Karpas-422 (cell line): ENCODE measurements around the gene IKZF1. TPM values are rescaled to one million over a fixed set of nuclear protein-coding genes. Genes with fewer than 3 reads are reported as not detected.

Experiments used
- DNase-seq: peaks from one replicate; pipeline ENCODE4 v3.0.0-alpha.2; 2015
- H2AFZ ChIP-seq: fragments of 200-600 bp; sonication (generic); 2 replicates; pipeline ENCODE4 v1.6.1; 2014; ENCODE audit warnings: antibody characterized with exemption, low read length, mixed read lengths
- H3K27ac ChIP-seq: fragments of 200-600 bp; sonication (generic); 2 replicates; pipeline ENCODE4 v1.5.1; 2014; ENCODE audit warnings: mild to moderate bottlenecking, low read length, moderate library complexity
- H3K27me3 ChIP-seq: fragments of 200-600 bp; sonication (generic); 2 replicates; pipeline ENCODE4 v1.6.1; 2014; ENCODE audit warnings: low read length, mixed read lengths
- H3K36me3 ChIP-seq: fragments of 200-600 bp; sonication (generic); 2 replicates; pipeline ENCODE4 v1.6.1; 2014; ENCODE audit warnings: low read length, mixed read lengths; ENCODE audit not compliant: insufficient read depth
- H3K4me1 ChIP-seq: fragments of 200-600 bp; sonication (generic); 2 replicates; pipeline ENCODE4 v1.6.1; 2014; ENCODE audit warnings: mild to moderate bottlenecking, low read length, mixed read lengths
- H3K4me2 ChIP-seq: fragments of 200-600 bp; sonication (generic); 2 replicates; pipeline ENCODE4 v1.6.1; 2014; ENCODE audit warnings: low read length, low read depth, mild to moderate bottlenecking; ENCODE audit not compliant: poor library complexity, severe bottlenecking
- H3K4me3 ChIP-seq: fragments of 200-600 bp; sonication (generic); 2 replicates; pipeline ENCODE4 v1.5.1; 2014; ENCODE audit warnings: mild to moderate bottlenecking, antibody characterized with exemption, low read length, mixed read lengths
- H3K79me2 ChIP-seq: fragments of 200-600 bp; sonication (generic); 2 replicates; pipeline ENCODE4 v1.6.1; 2014; ENCODE audit warnings: mild to moderate bottlenecking, low read length, mixed read lengths
- H3K9ac ChIP-seq: fragments of 200-600 bp; sonication (generic); 2 replicates; pipeline ENCODE4 v1.6.0; 2014; ENCODE audit warnings: low read length
- H3K9me2 ChIP-seq: fragments of 200-600 bp; sonication (generic), shearing (Covaris generic); replicated peaks from 2 replicates; pipeline ENCODE4 v1.6.0; 2014; ENCODE audit warnings: mild to moderate bottlenecking, low read length, moderate library complexity; ENCODE audit not compliant: insufficient read depth
- H3K9me3 ChIP-seq: fragments of 300-700, 200-600 bp; sonication (generic); 2 replicates; pipeline ENCODE4 v1.6.1; 2014; ENCODE audit warnings: low read length, mixed read lengths
- H4K20me1 ChIP-seq: fragments of 200-600 bp; sonication (generic); 2 replicates; pipeline ENCODE4 v1.6.1; 2014; ENCODE audit warnings: mild to moderate bottlenecking, antibody characterized with exemption, low read length, low read depth; ENCODE audit not compliant: insufficient read depth
- total RNA-seq: library from RNA; depleted of rRNA; stranded (reverse); fragments of >200 nt; shearing (Covaris generic); gene quantifications from 2 replicates; pipeline ENCODE4 v1.2.3, GENCODE V29; 2014; ENCODE audit warnings: low replicate concordance

The IKZF1 gene
- total RNA-seq, 1 experiment from 2014 or later, result 117 TPM

DNA sequence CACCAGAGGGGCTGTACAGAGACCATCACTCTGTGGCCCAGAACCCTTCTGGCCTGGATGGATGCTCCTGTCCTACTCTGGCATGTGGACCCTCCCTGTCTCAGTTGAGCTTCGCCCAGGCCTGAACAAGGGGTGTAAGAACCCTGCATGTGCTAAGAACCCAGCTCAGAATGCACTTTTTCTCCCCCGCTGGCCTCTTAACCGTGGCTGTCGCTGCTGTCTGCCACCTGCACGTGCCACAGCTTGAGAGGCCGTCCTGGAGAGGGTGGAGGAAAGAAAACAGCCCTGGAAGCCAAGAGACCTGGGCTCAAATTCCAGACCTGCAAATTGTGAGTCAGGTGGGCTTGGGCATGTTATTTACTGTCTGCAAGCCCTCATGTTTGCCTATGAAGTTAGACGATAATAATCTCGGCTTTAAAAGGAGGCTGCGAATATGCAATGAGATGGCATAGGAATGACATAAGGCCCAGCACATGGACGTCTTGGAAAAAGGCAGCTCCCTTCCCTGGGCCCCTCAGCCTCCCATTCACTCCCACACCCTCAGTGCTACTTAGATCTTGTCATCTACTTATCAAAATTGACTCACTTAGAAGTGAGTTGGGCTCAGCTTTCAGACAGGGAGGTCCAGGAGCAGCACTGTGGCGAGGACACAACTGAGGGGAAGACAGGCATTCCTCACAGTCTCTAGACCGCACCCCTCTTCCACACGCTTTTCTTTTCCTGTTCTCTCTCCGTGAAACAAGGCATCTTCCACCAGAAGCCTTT, 114.2 kb downstream of the IKZF1 start:
- DNase-seq, result no peak
- Histone ChIP-seq H3K36me3 (no peaks in the 10 kb centered on the region), H3K9ac (no peak overlapping the region), H3K27me3 (no peaks in the 10 kb centered on the region), H3K79me2 (no peaks in the 10 kb centered on the region), H3K27ac (no peak overlapping the region), H4K20me1 (no peaks in the 10 kb centered on the region), H3K4me3 (no peak overlapping the region), H3K9me3 (no peaks in the 10 kb centered on the region), H3K4me2 (no peak overlapping the region), H3K4me1 (peaks cover 18% of the 10 kb centered on the region), H3K9me2 (no peaks in the 10 kb centered on the region), H2AFZ (no peak overlapping the region)

GRCh38 chr7:50421043-50421442, 116.5 kb downstream of the IKZF1 start:
- H2AFZ ChIP-seq, result no peak overlapping the region
- no peaks in the 10 kb centered on the region for H3K9me2 ChIP-seq
- H3K9me3 ChIP-seq, result no peaks in the 10 kb centered on the region
- H3K9ac ChIP-seq, result no peak overlapping the region
- H3K27ac ChIP-seq, result no peak overlapping the region
- peaks cover 15% of the 10 kb centered on the region for H3K4me1 ChIP-seq
- H3K4me2 ChIP-seq, result no peak overlapping the region
- H3K79me2 ChIP-seq, result no peaks in the 10 kb centered on the region
- no peak overlapping the region for H3K4me3 ChIP-seq
- H3K27me3 ChIP-seq, result no peaks in the 10 kb centered on the region
- no peaks in the 10 kb centered on the region for H3K36me3 ChIP-seq
- H4K20me1 ChIP-seq, result no peaks in the 10 kb centered on the region
- DNase-seq, result no peak

DNA sequence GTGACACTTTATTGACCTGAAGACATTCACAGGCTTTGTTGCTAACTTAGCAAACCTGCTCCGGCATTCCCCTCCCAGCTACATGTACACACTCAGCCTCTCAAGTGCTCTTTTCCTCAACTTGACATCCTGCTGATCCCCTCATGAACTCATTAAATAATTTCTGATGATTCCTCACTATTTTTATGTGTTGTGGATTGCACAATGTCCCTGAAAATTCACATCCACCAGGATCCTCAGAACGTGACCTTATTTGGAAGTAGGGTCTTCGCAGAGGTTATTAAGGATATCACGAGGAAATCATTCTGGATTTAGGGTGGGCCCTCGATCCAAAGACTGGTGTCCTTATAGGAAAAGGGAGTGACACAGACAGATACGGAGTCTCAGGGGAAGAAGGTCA, 118.3 kb downstream of the IKZF1 start:
- no peak overlapping the region for H3K27ac ChIP-seq
- H3K4me1 ChIP-seq, result no peaks in the 10 kb centered on the region
- H3K4me3 ChIP-seq, result no peak overlapping the region
- H4K20me1 ChIP-seq, result no peaks in the 10 kb centered on the region
- no peak for DNase-seq
- H3K9me3 ChIP-seq, result no peaks in the 10 kb centered on the region
- H3K36me3 ChIP-seq, result no peaks in the 10 kb centered on the region
- H3K9ac ChIP-seq, result no peak overlapping the region
- no peaks in the 10 kb centered on the region for H3K27me3 ChIP-seq
- H3K9me2 ChIP-seq, result no peaks in the 10 kb centered on the region
- no peaks in the 10 kb centered on the region for H3K79me2 ChIP-seq
- no peak overlapping the region for H2AFZ ChIP-seq
- H3K4me2 ChIP-seq, result no peak overlapping the region

GRCh38 chr7:50423860-50424259, 119.3 kb downstream of the IKZF1 start:
- Histone ChIP-seq H3K9me2 (no peaks in the 10 kb centered on the region), H3K27ac (no peak overlapping the region), H3K9me3 (no peaks in the 10 kb centered on the region), H3K27me3 (no peaks in the 10 kb centered on the region), H3K9ac (no peak overlapping the region), H2AFZ (no peak overlapping the region), H3K36me3 (no peaks in the 10 kb centered on the region), H4K20me1 (no peaks in the 10 kb centered on the region), H3K4me2 (no peak overlapping the region), H3K79me2 (no peaks in the 10 kb centered on the region), H3K4me3 (no peak overlapping the region), H3K4me1 (no peaks in the 10 kb centered on the region)
- no peak for DNase-seq

DNA sequence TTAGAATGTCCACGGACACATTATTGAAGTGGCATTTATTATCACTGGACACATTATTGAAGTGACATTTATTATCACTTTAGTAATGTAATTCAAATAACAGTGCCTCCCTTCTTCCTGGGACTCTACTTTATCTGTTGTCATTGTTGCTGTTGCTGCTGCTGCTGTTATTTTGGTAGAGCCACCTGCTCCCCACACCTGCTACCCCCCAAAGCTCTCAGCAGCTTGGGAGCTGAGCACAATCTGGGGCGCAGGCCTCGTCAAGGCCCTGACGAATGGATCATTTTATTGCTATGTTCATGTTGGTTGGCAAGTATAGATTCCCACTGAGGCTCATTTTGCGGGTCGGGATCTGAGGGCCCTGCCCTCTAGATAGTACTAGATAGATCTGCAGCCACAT, 120.8 kb downstream of the IKZF1 start:
- Histone ChIP-seq H2AFZ (no peak overlapping the region), H3K9ac (no peak overlapping the region), H3K4me3 (no peak overlapping the region), H3K4me1 (no peaks in the 10 kb centered on the region), H3K79me2 (no peaks in the 10 kb centered on the region), H3K4me2 (no peak overlapping the region), H3K9me3 (no peaks in the 10 kb centered on the region), H3K27me3 (no peaks in the 10 kb centered on the region), H3K27ac (no peak overlapping the region), H3K9me2 (no peaks in the 10 kb centered on the region), H3K36me3 (no peaks in the 10 kb centered on the region), H4K20me1 (no peaks in the 10 kb centered on the region)
- DNase-seq, result no peak

DNA sequence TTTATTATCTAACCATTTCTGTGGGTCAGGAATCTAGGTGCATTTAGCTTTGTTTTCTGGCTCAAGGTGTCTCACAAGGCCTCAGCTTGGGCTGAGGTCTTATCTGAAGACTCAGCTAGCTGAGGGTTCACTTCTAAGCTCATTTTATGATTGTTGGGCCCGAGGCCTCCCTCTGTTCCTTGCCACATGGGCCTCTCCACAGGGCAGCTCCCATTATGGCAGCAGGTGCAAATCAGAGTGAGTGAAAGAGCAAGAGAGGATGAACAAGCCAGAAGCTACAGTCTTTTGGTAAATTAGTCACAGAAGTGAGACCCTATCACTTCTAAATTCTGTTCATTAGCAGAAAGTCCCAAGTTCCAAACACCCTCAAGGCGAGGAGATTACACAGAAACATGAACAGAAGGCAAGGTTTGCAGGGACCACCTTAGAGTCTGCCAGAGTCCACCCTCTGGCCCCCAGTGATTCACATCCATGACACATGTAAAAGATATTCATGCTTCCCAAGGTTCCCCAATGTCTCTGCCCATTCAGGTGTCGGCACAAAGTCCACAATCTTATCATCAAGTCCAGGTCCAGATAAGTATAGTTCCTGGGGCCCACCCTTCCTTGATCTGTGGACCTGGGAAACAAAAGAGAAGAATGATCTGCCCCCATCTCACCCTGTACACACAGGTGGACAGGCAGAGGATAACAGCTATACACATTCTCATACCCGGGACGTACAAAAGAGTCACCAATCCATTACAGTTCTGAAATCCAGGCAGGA, 121.9 kb downstream of the IKZF1 start:
- H2AFZ ChIP-seq, result no peak overlapping the region
- H3K36me3 ChIP-seq, result no peaks in the 10 kb centered on the region
- no peak overlapping the region for H3K27ac ChIP-seq
- no peak overlapping the region for H3K4me2 ChIP-seq
- no peaks in the 10 kb centered on the region for H4K20me1 ChIP-seq
- DNase-seq, result no peak
- H3K4me1 ChIP-seq, result no peaks in the 10 kb centered on the region
- H3K79me2 ChIP-seq, result no peaks in the 10 kb centered on the region
- no peaks in the 10 kb centered on the region for H3K9me3 ChIP-seq
- H3K27me3 ChIP-seq, result no peaks in the 10 kb centered on the region
- no peak overlapping the region for H3K4me3 ChIP-seq
- no peak overlapping the region for H3K9ac ChIP-seq
- no peaks in the 10 kb centered on the region for H3K9me2 ChIP-seq

GRCh38 chr7:50427518-50427917, 123.0 kb downstream of the IKZF1 start:
- H3K9me3 ChIP-seq, result no peaks in the 10 kb centered on the region
- H3K9ac ChIP-seq, result no peak overlapping the region
- H4K20me1 ChIP-seq, result no peaks in the 10 kb centered on the region
- H3K36me3 ChIP-seq, result no peaks in the 10 kb centered on the region
- no peak overlapping the region for H3K4me2 ChIP-seq
- no peaks in the 10 kb centered on the region for H3K27me3 ChIP-seq
- H3K4me3 ChIP-seq, result no peak overlapping the region
- DNase-seq, result no peak
- no peaks in the 10 kb centered on the region for H3K9me2 ChIP-seq
- no peaks in the 10 kb centered on the region for H3K4me1 ChIP-seq
- H2AFZ ChIP-seq, result no peak overlapping the region
- no peak overlapping the region for H3K27ac ChIP-seq
- H3K79me2 ChIP-seq, result no peaks in the 10 kb centered on the region

- H3K9me2 ChIP-seq, result no peaks in the 10 kb centered on the region
- no peaks in the 10 kb centered on the region for H4K20me1 ChIP-seq
- no peak for DNase-seq
Measured at GRCh38 chr7:50428911-50429310, 124.4 kb downstream of the IKZF1 start.

More at GRCh38 chr7:50428911-50429310, 124.4 kb downstream of the IKZF1 start:
- Histone ChIP-seq H3K4me2 (no peak overlapping the region), H3K4me3 (no peak overlapping the region), H3K36me3 (no peaks in the 10 kb centered on the region), H3K9ac (no peak overlapping the region), H3K27me3 (no peaks in the 10 kb centered on the region), H3K9me3 (no peaks in the 10 kb centered on the region), H2AFZ (no peak overlapping the region), H3K79me2 (no peaks in the 10 kb centered on the region), H3K4me1 (no peaks in the 10 kb centered on the region), H3K27ac (no peak overlapping the region)
